Vagina (tissue), 2 donors: ENCODE measurements around the gene B3GAT3.

Experiments used
- CTCF ChIP-seq, 3 experiments: fragments of 450-650 bp in 2 of 3; fragments of 200-600 bp in 1 of 3; sonication (generic) in 1 of 3; IDR thresholded peaks; one replicate each; pipeline ENCODE4 v1.5.1; 2017 to 2019; ENCODE audit warnings: antibody characterized with exemption in 3 of 3, mild to moderate bottlenecking in 2 of 3, moderate library complexity in 2 of 3
- POLR2A ChIP-seq, 2 donors: fragments of 450-650 bp; IDR thresholded peaks; one replicate each; pipeline ENCODE4 v1.6.1; 2017; ENCODE audit warnings: antibody characterized with exemption in 2 of 2, mild to moderate bottlenecking in 2 of 2, moderate library complexity in 2 of 2
- POLR2AphosphoS5 ChIP-seq, 2 donors: sonication (generic); formaldehyde crosslinking; IDR thresholded peaks; one replicate each; pipeline ENCODE4 v1.9.0; 2017; ENCODE audit warnings: antibody characterized with exemption in 2 of 2, mild to moderate bottlenecking in 2 of 2, low read depth in 1 of 2; ENCODE audit not compliant: insufficient read depth in 1 of 2

- TF ChIP-seq CTCF (IDR thresholded peaks at IDR 0.05) = no peak
- no peak for TF ChIP-seq POLR2AphosphoS5 (IDR thresholded peaks at IDR 0.05; ENCODE audit: insufficient read depth in 1 of 2, low read depth in 1 of 2)
- no peak for TF ChIP-seq POLR2A (IDR thresholded peaks at IDR 0.05)
Measured at GRCh38 chr11:62588966-62589637, 32.7 kb downstream of the B3GAT3 start.
